NCI-H2081 (cell line): Measurements from ENCODE around the gene ABCB11.
"Not testable (repeated sequence)": the region's sequence is repeated elsewhere in the genome, so short reads cannot be mapped to it uniquely, and the experiment has no call there.

Experiments
- DNase-seq, 2 experiments: peaks; one replicate each; lab custom pipeline; 2025; lab: John Stamatoyannopoulos, UW

The ABCB11 gene

DNA sequence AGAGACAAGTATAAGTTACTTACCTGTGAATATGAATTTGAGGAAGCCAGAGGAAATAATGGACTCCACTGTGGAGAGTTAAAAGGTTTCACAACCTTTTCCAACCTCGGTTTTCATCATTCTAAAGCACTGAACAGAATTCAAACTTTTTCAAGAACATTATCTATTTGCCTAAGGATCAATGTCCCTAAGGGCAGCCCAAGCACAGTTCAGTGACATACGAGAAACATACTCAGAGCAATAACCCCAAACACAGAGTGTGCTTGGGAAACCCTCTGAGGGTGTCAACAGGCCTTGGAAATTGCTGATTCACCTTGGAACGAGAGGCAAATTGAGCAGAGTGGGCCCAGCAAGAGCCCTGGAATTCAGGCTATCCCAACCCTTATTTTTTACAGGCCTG is at the start of gene ABCB11:
ABCB11 (minus strand) TSS at position 123 of the 400 bp plus-strand sequence. CDS start 13,199 bp downstream, outside the sequence.
- no peak for DNase-seq

DNA sequence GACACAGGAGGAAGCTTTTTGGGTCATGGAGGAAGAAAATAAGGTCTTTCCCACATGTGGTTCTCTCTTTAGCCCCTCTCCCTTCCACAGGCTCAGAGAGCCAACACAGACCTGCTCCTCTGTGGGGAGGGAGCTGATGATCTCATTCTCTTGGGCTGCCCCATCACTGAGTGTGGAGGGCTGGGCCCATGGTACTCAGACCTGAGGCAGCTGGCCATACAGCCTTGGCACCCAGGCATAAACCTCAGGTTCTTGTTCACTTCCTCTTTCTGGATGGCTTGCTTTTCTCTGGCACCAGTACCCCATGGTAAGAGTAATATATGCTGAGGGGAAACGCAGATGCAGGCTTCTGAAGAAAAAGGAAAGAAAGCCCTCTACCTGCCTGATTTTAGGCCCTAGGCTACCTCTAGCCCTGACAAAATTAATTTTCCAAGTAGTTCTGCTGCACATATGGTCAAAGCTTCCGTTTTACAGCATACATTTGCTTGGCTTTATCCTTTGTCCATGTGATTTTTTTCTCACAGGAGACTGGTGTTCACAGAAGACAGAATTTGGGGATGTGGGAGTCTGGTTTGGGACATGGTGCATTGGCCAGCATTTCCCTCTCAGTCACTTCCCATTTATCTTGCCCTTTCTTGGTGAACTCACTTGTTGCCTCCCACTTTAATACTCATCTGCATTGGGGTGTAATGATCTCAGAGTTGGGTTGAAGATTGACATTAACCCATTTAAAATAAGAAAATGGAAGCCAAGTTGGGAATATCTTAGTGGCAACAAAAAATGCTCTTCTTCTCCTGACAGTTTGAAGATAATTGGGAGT is 49.3 kb upstream of the ABCB11 start:
- no peak for DNase-seq

DNA sequence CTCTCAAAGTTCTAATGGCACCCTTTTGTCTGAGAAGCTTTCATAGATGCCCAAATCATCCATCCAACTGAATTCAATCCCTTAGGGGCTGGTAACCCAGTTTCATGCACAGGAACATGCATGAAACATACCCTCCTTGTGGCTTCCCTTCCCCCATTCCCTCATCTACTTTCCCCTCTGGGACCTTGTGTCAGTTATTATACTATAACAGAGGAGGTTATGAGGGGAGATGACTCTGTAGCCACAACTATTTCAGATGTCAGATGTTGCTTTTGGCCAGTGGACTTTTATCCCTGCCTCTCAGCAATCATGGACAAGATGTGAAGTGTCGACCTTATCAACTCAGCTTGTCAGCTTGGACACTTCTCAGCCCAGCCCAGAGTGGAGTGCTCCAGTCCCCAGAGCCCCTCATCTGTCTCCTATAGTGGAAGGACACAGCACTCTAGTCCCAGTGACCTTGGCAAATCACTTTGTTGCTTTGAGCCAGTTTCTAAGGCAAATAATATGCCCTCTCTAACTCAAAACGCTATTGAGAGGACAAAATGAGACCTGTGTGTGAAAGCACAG is 46.6 kb upstream of the ABCB11 start:
- no peak for DNase-seq

DNA sequence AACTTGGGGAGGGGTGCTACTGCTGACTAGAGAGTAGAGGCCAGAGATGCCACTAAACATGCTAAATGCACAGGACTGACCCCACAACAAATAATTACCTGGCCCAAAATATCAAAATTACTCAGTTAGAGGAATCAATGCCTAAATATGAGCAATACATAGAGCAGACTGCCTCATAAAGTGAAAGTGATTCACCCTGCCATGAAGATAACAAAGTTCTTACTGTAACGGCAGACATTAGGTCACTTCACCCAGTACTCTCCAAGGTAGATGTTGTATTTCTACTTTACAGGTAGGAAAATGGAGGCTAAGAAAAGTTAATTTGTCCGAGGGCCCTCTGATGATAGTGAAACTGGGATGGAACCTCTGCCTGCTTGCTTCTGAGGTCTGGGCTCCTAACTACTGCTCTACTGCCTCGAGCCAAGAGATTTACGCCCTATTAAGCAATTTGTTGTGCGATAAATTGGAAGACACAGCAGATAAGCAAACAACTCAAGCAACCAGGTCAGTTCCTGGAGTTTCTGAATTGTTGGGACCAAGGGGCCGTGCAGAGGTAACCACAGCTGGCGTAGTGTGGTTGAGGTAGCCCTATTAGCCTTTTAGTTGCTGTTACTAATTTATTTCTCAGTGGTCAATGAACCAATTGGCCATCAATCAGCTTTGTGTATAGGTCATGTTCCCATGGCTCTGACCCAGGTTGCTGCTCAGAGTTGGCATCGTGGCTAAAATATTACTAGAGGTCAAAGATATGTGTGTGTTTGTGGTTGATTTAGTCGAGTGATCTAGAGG is 43.0 kb upstream of the ABCB11 start:
- DNase-seq = no peak

DNA sequence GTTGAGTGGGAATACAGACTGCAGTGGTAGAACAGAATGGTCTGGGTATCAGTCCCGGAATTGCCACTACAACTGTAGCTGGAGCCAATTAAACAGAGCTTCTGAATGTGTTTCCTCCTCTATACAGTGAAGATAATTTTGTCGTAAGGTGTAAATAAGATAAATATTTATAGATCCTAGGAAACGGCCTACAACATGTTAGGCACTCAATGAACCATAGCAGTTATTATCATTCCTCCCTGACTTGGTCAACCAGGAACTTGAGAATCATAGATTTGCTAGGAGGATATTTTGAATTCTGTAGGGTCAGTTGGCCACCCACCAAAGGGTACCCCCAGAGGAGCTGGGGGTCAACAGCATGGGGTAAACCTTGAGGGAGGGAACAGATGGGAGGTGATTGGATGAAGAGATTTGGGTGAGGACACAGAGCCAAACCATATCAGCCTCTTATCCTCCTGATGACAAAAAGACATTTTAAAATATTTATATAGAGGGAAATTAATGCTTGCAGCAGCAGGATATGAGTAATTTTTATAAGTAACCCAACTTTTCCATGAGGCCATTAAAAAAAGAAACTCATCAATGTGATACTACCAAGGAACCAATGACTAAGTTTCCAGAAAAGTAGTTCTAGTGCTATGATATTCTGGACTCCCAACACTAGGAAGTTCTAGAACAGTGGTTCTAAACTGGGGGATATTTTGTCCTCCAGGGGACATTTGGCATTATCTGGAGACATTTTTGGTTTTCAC is 42.3 kb upstream of the ABCB11 start:
- DNase-seq = no peak

DNA sequence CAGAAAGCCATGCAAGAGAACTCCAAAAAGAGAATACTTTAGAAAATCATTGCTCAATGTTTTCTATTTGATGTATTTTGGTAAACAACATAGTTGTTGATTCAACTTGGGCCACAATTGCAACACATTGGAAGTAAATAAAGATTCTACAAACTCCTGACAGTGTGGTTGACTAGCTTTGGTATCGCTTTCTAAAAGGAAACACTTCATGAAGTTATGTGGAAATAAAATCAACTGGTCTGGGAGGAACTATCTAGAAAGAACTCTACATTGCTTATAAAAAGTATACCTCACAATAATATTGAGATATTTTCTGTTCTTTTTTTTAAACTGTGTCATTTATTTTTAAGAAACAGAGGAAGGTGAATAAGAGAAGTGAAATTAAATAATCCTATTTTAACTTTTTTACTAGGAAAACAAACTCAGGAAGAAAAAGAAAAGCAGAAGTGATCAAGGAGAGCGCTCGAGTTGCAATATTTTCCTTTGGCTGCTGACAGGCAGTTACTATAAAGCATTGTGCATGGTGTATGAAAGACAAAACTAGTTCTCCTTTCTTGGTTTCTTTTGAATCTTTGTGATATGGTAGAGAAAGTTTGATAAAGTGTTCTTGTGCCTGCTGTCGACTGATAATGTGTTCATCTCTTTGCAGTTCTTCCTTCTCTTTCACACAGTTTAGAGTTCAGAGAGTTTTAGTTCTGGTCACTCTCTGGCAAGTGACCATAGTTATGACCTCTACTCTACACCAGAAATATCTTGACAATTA is 41.2 kb upstream of the ABCB11 start:
- no peak for DNase-seq

DNA sequence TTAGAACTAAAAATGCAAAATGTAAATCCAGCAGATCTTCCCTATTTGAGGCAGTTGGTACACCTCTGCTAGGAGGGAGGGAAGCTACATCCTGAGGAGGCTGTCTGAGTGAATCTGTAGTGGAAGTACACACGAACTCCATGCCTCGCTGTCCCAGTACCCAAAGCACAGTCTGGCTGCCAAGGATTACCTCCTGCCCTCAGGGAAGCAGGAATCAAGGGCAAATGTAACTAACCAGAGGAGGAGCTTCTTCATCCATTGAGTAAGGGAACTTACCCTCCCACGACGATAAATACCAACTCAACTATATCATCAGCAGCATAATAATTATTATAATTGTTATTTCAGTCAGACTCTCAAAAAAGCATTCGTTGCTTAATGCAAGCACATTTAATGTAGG is 40.3 kb upstream of the ABCB11 start:
- DNase-seq = no peak

DNA sequence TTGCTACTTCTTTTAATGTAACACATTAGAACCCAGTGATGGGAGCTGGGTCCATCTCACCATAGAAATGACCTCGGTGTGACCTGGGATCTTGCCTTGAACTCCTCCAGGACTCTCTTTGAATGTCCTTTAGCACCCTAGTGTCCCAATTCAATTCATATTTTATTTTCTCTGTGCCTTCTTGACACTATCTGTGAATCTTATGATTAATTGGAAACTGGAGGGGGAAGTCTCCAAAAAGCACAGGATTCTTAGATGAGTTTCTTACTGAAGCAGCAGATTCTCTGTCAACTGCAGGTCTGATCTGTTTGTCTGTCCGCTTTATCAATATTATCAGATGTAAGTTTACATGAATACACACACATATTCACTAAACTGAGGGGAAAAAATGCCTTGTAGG is 38.7 kb upstream of the ABCB11 start:
- DNase-seq = no peak

DNA sequence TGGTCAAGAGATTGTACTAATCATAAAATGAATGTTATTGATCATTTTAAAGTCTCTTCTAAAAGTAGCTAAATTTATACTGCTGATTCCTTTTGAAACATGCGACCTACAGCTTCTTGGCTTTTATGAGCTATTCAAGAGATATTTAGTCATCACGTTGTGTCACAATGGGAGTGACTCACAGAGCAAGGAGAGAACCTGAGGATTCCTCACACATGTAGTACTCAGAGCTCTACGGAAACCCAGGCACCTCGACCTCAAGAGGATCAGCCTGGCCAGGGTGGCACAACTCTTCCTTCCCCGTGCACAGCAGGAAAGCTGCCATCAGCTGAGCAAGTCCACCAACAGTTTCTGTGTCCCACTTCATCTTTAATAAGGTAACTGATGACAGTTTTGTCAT is 38.2 kb upstream of the ABCB11 start, which contains the start of gene DHRS9:
DHRS9 (plus strand) TSS at position 223 of the 400 bp plus-strand sequence. CDS start 12,019 bp downstream, outside the sequence.
- no peak for DNase-seq

DNA sequence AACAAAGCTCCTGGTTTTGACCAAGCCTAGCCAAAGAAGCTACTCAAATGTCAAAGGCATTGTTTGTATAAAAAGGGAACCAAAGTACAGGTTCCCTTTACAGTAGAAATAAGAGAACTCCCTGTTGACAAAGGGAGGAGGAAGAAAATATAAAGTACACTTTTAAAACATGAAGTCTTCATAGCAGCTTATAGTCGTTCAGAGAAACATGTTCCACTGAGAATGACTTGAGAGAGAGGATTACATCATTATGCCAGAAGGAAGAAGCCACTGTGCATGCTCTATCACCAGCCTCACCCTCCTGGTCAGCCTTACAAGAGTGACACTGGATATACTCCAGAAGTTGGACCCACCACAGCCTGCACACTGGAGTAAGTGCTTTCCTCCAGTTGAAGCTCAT is 35.8 kb upstream of the ABCB11 start:
- DNase-seq = no peak

DNA sequence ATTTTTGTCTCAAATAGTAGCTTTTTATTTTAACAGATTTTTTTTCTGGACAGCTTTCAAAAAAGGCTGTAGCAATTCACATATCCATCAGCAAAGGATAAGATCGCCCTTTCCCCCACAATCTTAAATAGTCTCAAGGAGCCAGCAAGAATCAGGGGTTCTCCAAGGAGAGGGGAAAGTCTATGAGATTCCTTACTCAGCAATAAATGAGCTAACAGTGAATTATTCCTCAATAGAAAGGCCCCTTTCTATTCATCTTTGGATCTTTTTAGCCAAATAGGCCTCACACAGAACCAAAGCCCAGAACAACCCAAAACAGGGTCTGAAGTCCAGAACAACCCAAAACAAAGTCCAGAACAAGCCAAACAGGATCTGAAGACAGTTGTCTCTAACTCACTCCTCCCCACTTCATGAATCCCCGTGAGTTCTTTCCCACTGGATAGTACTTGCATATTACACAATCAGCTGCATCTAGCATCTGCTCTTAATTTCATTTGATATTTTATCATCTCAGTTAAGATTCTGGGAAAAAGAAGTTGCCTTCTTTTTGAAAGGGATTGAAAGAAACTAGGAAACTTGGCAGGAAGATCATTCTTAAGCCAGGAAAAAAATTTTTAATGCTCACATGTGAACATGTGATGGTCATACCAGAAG is 34.9 kb upstream of the ABCB11 start:
- DNase-seq = no peak

DNA sequence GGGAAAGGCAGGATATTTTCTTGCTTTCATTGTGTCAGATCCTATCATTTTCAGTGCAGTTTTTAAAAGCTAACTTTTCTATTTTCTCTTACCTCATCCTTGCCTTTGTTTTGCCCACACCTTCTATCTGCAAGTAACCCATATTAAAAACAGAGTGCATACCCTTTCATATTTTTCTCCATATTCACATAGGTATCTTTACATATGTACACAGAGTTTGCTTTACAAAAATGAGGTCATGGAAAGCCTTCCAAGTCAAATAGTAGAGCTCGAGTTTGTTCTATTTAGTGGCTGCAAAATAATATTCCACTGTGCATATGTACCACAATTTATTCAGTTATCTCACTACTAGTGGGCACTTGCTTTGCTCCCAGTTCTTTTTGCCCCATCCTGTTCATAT is 34.3 kb upstream of the ABCB11 start:
- no peak for DNase-seq

DNA sequence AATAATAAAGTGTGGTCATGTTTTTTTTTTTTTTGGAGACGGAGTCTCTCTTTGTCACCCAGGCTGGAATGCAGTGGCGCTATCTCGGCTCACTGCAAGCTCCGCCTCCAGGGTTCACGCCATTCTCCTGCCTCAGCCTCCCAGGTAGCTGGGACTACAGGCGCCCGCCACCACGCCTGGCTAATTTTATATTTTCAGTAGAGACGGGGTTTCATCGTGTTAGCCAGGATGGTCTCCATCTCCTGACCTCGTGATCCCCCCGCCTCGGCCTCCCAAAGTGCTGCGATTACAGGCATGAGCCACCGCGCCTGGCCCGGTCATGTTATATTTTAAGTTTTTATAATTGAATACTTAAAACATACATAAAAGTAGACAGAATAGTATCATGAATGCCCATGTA is 33.1 kb upstream of the ABCB11 start:
- DNase-seq = not testable (repeated sequence)

DNA sequence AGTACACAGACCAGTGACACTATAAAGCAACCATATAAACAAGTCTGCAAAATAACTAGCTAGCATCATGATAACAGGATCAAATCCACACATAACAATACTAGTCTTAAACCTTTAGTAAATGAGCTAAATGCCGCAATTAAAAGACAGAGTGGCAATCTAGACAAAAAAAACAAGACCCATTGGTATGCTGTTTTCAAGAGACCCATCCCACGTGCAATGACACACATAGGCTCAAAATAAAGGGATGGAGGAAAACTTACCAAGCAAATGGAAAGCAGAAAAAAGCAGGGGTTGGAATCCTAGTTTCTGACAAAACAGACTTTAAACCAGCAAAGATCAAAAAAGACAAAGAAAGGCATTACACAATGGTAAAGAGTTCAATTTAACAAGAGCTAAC is 23.5 kb upstream of the ABCB11 start:
- not testable (repeated sequence) for DNase-seq

DNA sequence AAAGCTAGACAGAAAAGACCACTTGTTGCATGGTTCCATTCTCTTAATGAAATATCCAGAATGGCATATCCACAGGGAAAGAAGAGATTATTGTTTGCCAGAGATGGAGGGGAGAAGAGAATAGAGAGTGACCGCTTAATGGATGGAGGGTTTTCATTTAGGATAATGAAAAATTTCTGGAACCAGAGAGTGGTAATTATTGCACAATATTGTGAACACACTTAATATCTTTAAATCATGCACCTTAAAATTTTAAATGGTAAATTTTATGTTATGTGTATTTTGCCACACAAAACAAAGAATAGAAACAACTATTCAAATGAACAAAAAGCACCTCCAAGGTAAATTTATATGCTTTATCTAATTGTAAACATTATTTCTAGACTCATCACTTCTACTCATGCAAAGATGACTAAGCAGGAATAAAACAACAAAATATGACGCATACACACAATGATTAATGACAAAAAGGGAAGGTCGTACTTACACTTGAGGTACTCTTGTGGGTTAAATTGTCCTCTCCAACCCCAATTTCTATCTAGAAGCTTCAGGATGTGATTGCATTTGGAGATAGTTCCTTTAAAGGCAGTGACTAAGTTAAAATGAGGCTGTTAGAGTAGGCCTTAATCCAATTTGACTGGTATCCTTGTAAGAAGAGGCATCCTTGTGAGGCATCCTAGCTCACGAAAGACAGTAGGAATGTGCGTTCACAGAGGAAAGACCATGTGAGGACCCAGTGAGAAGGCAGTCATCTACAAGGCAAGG is 19.5 kb upstream of the ABCB11 start:
- DNase-seq = no peak

DNA sequence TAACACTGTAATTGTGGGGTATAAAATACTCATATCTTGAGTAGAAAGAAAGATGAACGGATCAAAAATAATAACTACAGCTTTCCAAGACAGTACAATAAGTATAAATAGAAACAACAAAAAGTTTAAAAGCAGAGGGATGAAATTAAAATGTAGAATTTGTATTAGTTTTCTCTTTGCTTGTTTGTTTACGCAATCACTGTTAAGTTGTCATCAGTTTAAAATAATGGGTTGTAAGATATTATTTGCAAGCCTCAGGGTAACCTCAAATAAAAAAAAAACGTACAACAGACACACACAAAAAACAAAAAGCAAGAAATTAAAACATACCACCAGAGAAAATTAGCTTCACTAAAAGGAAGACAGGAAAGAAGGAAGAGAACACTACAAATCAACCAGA is 18.0 kb upstream of the ABCB11 start:
- no peak for DNase-seq

DNA sequence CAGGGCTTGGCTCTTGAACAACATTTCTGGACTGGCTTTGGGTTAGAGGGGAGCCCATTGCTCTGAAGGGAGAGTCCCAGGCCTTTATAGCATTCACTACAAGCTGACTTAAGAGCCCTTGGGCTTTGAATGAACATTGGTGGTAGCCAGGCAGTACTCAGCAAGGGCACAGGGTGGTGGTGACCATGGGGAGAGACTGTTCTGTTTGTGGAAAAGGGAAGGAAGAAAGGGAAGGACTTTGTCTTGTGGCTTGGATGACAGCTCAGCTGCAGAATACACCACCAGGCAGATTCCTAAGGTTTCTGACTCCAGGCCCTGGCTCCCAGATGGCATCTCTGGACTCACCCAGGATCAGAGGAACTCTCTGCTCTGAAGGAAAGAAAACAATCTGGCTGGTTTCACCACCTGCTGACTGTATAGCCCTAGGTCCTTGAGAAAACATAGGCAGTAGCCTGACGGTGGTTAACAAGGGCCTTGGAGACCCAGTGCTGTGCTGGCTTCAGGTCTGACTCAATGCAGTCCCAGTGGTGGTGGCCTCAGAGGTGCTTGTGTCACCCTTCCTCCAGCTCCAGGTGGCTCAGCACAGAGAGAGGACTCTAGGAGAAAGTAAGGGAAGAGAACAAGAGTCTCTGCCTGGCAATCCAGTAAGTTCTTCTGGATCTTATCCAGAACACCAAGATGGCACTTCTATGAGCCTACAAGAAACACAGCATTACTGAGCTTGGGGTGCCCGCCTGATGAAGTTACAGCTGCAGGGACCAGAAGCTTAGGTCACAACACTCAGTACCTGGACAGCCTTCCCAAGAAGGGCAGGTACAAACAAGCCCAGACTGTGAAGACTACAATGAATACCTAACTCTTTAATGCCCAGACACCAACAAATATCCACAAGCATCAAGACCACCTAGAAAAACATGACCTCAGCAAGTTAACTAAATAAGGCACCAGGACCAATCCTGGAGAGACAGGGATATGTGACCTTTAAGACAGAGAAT is 16.4 kb upstream of the ABCB11 start:
- no peak for DNase-seq

DNA sequence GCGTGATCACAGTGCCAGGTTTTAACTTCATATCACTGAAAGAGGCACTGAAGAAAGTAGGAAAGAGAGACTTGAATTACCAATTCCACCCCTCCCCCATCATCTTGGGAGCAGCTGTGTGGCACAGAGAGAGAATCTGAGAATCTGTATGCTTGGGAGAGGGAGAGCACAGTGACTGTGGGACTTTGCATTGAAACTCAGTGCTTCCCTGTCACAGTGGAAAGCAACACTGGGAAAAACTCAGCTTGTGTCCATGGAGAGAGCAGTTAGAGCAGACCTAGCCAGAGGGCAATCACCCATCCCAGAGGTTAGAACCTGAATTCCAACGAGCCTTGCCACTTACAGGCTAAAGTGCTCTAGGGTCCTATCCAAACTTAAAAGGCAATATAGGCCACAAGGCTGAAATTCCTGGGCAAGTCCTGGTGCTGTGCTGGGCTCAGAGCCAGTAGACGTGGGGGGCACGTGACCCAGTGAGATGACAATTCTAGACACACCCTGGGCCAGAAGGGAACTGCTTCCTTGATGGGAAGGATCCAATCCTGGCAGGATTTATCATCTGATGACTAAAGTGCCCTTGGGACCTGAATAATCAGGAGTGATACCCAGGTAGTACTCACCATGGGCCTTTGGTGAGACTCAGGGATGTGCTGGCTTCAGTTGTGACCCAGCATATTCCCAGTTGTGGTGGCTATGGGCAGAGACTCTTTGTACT is 15.5 kb upstream of the ABCB11 start:
- DNase-seq = no peak
